Fibroblast of gingiva (primary cell): ENCODE measurements around the gene CDCA5.

Experiments used
- DNase-seq: peaks from one replicate; pipeline ENCODE4 v3.0.0-alpha.2; 2011; ENCODE audit warnings: low read depth

Gene CDCA5

DNA sequence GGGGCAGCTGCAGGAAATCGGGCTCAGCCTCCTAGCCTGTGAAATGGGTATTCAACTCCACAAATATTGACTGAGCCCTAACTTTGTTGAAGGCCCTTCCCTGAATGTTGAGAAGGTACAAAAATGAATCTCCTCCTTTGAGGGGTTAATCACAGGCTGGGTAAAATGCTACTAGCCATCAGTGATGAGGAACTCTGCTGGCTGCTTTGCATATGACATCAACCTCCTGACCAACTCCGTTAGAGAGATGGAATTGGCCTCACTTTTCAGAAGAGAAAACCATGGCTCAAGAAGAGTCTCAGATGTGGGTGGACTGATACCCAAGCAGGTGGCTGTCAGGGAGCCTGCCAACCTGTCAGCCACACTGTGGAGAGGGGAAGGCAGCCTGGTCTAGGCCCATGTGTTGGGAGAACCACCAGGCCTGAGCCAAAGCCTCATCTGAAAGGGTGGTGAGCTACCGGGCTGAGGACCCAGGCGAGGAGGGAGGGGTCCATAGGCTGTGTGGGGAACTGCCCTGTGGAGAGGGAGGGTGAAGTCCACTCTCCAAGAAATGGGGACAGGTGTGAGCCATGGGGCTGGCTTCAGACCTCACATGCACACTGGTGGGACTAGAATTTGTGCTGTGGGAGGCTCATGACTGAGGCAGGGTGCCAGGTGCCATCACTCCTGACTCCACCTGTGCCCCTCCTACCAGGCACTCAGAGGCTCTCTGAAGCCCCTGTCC, 11.8 kb downstream of the CDCA5 start:
- no peak for DNase-seq

DNA sequence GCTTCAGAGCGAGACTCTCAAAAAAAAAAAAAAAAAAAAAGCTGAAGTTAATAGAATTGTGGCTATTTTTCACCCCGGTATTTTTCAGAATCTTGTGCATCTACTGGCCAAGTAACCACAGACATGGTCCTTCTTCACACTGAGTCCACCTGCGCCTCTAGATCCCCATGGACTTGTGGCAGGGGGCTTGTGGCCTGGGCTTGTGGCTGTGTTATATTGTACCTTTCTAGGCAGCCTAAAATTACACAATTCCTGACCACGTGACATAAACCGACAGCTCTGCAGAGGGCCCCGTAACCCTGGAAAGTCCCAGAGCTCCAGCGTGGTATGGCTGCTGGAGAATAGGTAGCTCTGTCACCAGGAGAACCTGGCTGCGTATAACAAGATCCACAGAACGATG, 14.6 kb downstream of the CDCA5 start:
- DNase-seq, result no peak

DNA sequence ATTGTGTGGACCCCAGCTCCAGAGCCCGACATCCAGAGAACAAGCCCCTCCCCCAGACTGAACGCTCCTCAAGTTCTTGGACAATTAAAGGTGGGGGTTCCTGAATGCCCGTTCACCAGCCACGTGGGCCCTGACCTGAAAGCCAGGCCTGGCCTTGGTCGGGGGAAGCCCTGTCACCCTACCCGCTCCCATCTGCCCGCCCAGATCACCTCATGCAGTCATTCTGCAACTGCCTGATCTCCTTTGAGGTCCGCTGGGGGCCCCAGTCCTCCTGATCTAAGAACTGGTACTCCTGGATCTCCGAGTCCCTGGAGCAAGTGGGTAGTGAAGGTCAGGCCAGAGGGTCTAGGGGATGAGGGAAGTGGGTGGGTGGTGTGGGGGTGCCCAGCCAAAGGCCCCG, 16.4 kb downstream of the CDCA5 start:
- no peak for DNase-seq

DNA sequence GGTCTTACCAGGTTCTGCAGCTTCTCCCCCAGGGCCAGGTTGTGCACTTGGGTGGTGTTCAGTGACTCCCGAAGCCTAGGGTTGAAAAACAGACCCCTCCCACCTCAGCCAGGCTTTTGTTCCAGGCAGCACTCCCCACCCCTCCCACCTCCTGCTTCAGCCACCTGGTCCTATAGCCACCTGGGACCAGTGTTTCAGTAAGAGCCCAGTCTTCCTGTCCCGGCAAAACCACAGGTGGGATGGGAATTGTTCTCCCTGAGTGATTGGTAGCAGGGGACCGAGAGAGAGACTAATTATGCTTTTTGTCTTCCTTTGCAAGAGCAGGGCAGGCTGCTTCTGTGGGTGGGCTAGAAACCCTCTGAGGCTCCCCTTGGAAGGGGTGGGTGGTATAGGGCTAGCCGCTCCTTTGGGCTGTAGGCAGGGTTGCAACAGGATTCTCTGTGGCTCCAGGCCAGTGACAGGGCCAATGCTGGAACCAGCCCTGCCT, 17.0 kb downstream of the CDCA5 start:
- DNase-seq, result no peak

DNA sequence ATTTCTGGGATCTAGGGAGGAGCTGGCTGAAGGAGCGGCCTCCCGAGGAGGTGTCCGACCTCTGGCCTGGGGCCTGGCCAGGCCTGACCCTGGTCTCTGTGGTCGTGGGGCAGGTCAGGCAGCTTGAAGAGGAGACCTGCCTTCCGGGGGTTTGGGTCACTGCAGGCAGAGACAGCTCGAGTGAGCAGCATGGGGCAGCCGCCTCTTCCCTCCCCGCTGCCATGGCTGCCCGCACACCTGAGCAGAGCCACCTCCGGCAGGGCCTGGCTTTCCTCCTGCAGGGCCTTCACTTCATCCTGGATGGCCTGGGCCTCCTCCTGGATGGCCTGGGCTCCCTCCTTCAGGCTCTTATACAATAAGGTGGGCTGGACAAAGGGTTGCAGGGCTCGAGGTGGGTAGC, 17.5 kb downstream of the CDCA5 start:
- DNase-seq, result no peak

DNA sequence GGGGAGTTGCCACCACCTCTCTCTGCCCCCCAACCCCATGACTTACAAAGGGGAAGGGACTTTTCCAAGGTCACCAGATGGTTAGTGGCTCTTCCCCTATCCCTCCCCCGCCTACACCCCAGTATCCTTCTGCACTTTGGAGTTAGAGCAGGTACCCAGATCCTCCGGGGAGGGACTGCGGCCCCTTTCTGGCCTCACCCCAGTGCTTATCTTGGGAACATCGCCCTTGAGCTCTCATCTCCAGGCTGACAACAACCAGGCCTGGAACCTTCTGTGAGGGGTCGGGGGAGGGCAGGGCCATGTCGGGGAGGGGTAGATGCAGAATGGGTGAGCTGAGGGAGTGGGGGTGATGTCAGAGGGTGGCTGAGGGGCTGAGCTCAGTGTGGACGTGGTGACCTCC, 18.0 kb downstream of the CDCA5 start:
- no peak for DNase-seq

DNA sequence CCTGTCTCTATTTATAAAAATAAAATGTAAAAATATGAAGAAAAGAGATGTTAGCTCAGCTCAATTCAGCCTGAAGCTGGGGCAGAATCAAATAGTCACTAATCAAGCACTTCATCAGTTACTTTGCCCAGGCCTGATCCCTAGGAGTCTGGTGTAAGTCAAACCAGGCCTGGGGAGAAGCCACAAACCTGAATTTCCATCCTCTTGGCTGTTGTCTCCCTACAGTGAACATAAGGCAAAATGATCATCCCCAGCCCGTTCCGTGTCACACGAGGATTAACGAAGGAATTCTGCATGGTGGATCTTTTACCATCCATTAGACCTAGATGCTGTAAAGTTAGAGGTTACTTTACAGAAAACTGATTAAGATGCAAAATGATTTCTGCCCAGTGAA, 19.0 kb downstream of the CDCA5 start:
- no peak for DNase-seq

DNA sequence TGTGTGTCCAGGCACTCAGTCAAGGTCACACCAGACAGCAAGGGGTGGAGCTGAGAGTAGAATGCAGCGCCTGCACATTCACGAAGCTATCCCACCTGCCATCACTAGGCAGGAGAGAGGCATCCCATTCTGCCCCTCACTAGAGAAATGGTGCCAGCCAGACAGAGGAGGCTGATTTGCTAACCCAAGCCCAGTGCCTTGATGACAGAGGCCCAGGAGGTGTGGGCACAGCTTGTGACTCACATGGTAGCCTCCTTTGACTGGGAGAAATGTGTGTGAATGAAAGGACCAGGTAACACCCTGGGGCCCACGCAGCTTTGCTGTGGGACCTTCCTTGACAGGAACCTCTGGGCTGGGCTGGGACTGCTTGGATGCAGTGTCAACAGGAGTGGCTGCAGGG, 20.3 kb downstream of the CDCA5 start:
- DNase-seq, result no peak

DNA sequence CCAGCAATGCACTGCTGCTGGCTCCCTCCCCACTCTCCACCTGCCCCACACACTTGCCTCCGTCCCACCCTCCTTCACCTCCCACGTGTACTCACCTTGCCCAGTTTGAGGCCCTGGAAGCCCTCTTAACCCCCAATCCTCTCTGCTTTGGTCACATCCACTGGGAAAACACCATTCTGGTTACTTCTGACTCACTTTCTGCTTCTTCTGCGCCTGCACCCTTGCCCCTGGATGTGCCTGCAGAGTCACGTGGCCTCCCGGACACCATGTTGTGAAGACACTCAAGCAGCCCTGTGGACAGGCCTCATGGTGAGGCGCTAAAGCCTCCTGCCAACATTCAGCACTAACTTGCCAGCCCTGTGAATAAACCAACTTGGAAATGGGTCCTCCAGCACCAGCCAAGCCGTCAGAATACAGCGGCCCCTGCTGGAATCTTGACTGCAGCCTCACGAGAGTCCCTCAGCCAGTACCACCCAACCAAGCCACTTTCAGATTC, 22.9 kb downstream of the CDCA5 start:
- DNase-seq, result peak; percentile 28

DNA sequence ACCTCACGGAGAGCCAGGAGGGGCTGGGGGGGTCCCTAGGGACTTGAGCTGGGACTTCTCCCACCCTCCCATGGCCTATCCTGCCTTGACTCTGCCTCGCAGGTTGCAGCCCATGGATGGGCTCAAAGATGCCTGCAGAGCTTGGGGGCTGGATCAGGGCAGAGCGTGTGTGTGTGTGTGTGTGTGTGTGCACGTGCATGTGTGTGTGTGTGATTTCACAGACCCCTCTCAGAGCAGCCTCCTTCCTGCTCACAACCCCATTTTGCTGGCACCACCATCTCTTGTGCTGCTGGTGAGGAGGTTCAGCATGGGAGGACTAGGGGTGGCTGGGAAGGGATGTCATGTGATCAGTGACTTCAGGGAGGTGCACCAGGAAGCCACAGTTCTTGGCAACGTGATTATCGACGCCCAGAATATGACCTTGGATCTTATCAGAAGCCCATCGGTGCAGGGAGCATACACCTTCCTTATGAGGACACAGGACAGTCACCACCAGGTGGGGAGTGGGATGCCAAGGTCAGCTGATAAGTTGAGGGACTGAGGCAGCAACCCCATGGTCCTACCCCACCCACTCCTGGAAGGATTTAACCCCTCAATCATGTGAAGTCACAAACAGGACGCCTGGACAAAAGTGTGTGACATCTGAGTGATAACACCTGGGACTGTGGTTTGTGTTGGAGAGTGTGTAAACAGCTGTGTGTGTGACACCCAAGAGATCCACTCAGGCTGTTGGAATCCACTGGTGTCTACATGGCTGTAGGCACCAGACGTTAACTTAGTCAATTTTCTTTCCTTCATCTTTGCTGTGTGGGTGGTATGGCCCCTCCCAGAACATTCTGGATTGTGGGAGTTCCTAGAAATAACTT, 23.6 kb downstream of the CDCA5 start:
- no peak for DNase-seq

DNA sequence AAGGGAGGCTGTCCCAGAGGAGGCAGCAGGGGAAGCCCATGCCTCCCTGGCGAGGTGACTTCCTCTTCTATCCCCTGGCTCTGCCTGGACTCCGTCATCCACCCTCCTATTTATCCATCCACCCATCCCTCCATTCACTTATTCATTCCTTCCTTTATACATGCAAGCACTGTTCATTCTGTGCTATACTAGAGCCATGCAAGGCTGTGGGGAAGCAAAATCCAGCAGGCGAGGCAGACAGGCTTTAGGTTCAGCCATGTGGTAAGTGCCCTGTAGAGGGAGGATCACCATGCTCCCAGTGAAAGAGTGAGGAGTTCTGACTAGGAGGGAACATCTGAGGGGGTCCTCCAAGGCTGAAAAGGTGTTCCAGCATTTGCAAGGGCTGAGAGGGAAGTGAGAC, 24.3 kb downstream of the CDCA5 start:
- no peak for DNase-seq

DNA sequence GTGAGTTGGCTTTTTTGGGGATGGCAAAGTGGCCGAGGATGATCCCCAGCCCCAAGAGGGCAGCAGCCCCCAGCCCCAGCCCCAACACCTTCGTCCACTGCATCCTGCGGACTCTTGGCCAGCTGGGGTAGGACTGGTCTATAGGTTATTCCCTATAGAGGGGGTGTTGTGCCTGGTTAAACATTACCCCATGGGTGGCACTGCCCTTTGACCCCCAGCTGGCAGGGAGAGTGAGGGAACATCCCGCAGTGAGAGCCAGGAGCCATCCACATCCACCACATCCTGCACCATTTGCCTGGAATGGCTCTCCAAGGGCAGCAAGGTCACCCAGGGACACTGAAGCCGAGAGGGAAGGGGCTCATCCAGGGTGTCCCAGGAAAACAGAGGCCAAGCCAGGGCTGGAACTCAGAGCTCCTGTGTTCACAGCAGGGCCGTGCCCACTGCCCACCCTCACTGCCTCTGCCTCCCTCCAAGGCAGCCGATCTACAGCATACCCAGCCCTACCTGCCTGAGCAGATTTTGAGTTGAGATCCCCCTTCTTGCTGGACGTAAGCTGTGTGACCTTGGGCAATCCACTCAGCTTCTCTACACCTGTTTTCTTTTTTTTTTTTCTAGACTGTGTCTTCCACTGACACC, 25.3 kb downstream of the CDCA5 start, which contains the start of gene NAALADL1:
TSS of gene NAALADL1 (minus strand) at position 135 of the 636 bp plus-strand sequence. CDS start at position 103, 32 bp downstream.
- no peak for DNase-seq

DNA sequence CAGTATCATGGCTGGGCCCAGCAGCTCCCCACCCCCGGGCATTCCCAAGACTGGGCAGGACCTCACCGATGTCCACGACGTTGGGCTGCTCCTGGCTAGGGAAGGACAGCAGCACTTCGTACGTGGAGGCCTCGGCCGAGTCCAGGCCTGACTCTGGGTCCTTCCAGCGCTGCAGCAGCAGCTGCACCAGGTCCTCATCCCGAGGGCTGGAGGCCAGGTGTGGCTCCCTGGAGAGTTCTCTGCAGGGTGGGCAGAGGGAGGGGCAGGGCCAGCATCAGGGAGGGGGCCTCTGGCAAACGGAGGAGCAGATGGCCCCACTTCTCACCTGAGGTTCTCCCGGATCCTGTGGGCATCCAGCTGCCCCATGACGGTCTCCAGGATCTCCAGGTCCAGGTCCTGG, 25.8 kb downstream of the CDCA5 start:
- DNase-seq, result no peak

DNA sequence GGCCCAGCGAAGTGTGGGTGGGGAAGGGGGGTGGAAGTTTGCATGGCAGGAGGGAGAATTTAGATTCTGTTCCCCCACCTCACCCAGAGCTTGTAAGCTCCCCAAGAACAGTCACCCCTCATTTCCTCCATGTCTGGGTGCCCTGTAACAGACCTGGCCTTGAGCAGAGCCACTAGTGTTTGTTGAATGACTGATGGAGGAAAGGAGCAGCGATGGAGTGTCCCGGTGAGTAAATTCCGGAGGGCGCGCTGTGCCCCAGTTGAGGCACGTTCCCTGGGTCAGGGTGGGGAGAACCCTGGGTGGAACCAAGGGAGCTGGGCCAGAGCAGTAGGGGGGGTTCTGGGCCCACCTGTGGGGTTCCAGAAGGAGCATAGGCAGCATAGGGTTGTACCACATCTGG, 26.3 kb downstream of the CDCA5 start:
- DNase-seq, result no peak

DNA sequence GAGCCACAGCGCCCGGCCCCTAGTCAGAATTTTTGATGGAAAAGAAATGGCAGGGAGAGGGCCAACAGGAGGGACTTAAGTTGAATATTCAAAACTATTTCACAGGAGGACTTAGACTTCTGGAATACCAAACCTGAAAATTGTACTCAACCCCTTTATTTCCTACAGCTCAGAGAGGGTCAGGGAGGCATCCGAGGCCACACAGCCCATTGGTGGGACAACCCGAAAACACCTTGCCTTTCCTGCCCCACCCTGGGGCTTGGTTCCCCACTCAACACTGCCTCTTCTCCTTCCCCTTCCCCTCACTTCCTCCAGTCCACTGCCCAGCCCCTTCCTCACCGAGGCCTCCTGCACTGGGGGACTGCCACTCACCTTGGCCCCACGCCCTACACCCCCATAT, 26.8 kb downstream of the CDCA5 start:
- DNase-seq, result no peak

DNA sequence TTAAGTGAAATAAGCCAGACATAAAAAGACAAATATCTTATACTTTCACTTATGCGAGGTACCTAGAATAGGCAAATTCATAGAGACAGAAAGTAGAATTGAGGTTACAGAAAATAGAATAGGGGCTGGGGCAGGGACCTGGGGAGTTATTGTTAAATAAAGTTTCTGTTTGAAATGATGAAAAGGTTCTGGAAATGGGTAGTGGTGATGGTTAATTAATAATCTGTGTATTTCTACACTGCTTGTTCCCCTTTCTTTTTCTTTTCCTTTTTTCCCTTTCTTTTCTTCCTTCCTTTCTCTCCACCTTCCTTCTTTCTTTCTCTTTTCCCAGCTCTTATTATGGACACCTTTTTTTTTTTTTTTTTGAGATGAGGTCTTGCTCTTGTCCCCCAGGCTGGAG, 28.3 kb downstream of the CDCA5 start:
- DNase-seq, result no peak

DNA sequence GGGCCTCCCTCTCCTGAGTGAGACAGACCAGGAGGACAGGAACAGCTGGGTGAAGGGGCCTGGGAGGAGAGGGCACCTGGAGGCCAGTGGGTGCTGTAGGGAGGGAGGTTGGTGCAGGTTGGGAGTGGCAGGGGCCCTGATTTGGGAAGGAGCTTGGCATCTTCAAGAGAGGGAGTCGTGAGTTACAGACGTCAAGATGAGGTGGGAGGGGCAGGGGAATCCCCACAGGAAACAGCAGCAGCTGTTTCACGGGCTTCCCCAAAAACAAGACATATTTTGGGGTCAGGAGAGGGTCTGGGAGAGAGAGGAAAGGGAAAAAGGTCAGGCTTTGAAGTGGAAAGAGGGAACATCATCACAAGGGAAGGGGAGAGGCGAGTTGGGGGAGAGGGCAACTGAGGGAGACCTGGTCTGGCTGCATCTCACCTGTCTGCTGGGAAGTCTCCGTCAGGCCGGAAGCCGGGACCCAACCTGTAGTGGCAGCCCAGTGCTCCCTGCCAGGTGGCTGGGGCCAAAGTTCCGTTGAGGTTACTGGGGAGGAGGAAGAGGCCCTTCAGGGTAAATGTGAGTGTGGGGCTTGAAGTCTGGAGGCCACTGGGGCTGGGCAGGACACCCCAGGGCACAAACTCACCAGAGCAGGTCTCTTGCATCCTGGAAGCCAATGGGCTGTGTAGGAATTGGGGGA, 29.9 kb downstream of the CDCA5 start:
- DNase-seq, result no peak

DNA sequence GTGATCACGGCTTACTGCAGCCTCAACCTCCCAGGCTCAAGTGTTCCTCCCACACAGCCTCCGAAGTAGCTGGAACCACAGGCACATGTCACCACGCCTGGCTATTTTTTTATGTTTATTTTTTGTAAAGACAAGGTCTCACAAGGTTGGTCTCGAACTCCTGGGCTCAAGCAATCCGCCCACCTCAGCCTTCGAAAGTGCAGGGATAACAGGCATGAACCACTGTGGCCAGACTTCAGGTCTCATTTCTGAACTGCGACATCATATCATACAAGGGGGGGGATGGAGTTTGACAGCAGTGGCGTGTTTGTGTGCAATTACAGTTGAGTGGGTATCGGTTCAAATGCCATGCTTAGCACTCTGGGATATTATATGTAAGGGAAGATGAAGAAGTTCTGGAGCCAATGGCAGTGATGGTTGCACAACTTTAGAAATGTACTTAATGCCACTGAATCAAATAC, 32.4 kb downstream of the CDCA5 start:
- DNase-seq, result no peak

DNA sequence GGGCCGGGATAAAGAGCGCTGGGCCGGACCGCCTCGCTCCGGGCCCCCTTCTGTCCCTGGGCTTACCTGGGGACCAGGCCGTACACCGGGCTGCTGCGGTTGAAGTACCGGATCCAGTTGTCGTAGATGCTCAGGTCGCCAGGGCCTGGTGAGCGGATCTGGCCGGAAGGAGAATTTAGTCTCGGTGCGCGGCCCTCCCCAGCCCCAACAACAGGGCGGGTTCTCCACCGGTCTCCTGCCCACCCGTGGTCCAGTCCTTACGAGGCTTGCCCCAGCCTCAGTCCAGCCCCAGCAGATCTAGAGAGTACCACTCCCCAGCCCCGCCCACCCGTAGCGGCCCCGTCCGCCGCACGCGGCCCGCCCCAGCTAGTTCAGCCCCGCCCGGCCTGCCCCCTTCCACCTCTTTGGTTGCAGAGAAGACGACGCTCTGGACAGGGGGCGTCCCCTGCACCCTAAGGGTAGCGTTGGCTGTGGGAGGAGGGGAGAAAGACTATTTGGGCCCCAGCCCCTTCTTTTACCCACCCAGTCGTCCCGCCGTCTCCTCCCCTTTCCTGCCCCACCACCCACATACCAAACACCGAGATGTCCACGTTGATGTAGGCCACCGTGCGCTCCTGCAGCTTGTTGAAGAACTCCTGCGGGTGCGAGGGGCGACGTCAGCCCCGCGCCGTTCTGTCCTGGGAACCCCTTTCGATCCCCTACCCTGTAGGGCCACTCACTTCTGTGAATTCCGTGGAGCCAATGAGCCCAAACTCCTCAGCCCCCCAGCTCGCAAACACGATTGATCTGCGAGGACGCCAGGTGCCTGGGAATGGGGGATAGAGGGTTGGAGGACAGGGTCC, 36.0 kb downstream of the CDCA5 start:
- no peak for DNase-seq

DNA sequence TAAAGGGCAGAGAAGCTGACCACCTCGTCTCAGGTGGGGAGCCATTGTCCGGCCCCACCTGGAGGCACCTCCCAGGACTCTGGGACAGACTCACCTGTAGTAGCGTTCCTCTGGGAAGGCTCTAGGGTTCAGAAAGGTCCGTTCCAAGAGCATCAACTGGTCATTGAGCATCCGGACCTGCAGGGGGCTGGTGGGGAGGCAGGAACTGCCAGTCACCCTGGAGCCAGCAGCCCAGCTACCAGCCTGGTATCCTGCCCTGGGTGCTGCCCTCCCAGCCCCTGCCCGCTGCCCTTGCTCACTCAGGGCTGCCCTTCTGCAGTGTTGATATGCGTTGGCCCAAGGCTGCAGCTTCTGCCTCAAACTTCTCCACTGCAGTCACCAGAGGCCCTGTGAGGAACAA, 38.1 kb downstream of the CDCA5 start:
- no peak for DNase-seq

DNA sequence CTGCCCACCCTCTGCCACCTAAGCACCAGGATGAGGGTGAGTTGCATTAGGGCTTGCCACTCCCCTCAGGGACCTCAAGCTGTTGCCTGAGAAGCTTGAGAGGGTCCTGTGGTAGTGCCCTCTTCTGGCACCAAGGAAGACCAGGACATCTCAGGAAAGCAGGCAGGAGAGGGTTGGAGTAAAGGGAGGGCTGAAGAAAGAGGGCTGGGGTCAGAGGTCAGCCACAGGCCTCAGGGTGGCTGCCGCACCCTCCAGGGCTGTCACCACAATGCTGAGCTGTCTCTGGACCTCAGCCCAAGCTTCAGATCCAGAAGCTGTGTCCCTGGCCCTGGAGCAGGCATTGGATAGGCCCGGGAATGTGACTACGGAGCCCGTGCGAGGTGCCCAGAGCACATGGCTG, 38.8 kb downstream of the CDCA5 start:
- no peak for DNase-seq
